22Rv1 (cell line): Measurements from ENCODE around the gene WFS1.

ENCODE experiments used
- CTCF ChIP-seq: fragments of 450-650 bp; IDR thresholded peaks from 2 replicates; pipeline ENCODE4 v1.5.1; 2017; ENCODE audit warnings: mild to moderate bottlenecking
- ZFX ChIP-seq: fragments of 450-650 bp; IDR thresholded peaks from 2 replicates; pipeline ENCODE4 v1.6.1; 2017; ENCODE audit warnings: antibody characterized with exemption, borderline replicate concordance

GRCh38 chr4:6293097-6293445 lies 23.4 kb downstream of the WFS1 start:
- no peak for TF ChIP-seq CTCF
- no peak for TF ChIP-seq ZFX
